ENCODE data around the gene APBA2. TPM values are rescaled to one million over a fixed set of nuclear protein-coding genes. Genes with fewer than 3 reads are reported as not detected.
A peak's percentile ranks its signal among the peaks of the same experiment; 100 is the strongest.

The APBA2 gene
- total RNA-seq, 3 donors from 2014 or later: 0.64 to 6.9 (median 5.0) TPM

GRCh38 chr15:28984421-28985315 lies 98.9 kb downstream of the APBA2 start:
- Histone ChIP-seq H3K36me3 (no peaks in the 10 kb centered on the region), H3K27me3 (no peaks in the 10 kb centered on the region), H3K4me3 (peak overlapping the region in 1 of 3 donors; percentile 5), H3K9me3 (no peaks in the 10 kb centered on the region), H3K4me1 (no peaks in the 10 kb centered on the region), H3K27ac (no peak overlapping the region)
- no peak for TF ChIP-seq POLR2A (IDR thresholded peaks at IDR 0.05)
- no peak for TF ChIP-seq POLR2AphosphoS5 (IDR thresholded peaks at IDR 0.05)
- no peak for TF ChIP-seq CTCF (IDR thresholded peaks at IDR 0.05)
- intact Hi-C loops (cut with DNase I; ENCODE audit: low total_unique reads): no loop called here
- DNase-seq (ENCODE audit: low spot score in 2 of 2): peak in 1 of 2 donors; percentile 17

- TF ChIP-seq POLR2AphosphoS5 (IDR thresholded peaks at IDR 0.05) (no peak), POLR2A (IDR thresholded peaks at IDR 0.05) (no peak), CTCF (IDR thresholded peaks at IDR 0.05) (no peak)
- H3K27me3 ChIP-seq: no peaks in the 10 kb centered on the region
- H3K27ac ChIP-seq: no peak overlapping the region
- no peaks in the 10 kb centered on the region for H3K9me3 ChIP-seq
- no peaks in the 10 kb centered on the region for H3K4me1 ChIP-seq
- DNase-seq (ENCODE audit: low spot score in 2 of 2): no peak
- H3K4me3 ChIP-seq: peak overlapping the region in 1 of 3 donors; percentile 5
- H3K36me3 ChIP-seq: no peaks in the 10 kb centered on the region
- intact Hi-C loops (cut with DNase I; ENCODE audit: low total_unique reads): no loop called here
These were observed 99.5 kb downstream of the APBA2 start for GRCh38 chr15:28985316-28985645.

- no peak for TF ChIP-seq POLR2AphosphoS5 (IDR thresholded peaks at IDR 0.05)
- TF ChIP-seq POLR2A (IDR thresholded peaks at IDR 0.05): no peak
- no peak for TF ChIP-seq CTCF (IDR thresholded peaks at IDR 0.05)
- H3K4me3 ChIP-seq: no peak overlapping the region
- intact Hi-C loops (cut with DNase I; ENCODE audit: low total_unique reads): no loop called here
- no peaks in the 10 kb centered on the region for H3K4me1 ChIP-seq
- H3K27ac ChIP-seq: no peak overlapping the region
- no peaks in the 10 kb centered on the region for H3K27me3 ChIP-seq
- no peaks in the 10 kb centered on the region for H3K9me3 ChIP-seq
- peak in 1 of 2 donors; percentile 7 for DNase-seq (ENCODE audit: low spot score in 2 of 2)
- H3K36me3 ChIP-seq: no peaks in the 10 kb centered on the region
These were observed 99.9 kb downstream of the APBA2 start for GRCh38 chr15:28985691-28986090.

GRCh38 chr15:28986108-28986507 lies 100.3 kb downstream of the APBA2 start:
- TF ChIP-seq POLR2AphosphoS5 (IDR thresholded peaks at IDR 0.05) (no peak), CTCF (IDR thresholded peaks at IDR 0.05) (no peak), POLR2A (IDR thresholded peaks at IDR 0.05) (no peak)
- intact Hi-C loops (cut with DNase I; ENCODE audit: low total_unique reads): no loop called here
- no peaks in the 10 kb centered on the region for H3K27me3 ChIP-seq
- no peaks in the 10 kb centered on the region for H3K9me3 ChIP-seq
- no peak overlapping the region for H3K4me3 ChIP-seq
- no peak overlapping the region for H3K27ac ChIP-seq
- H3K36me3 ChIP-seq: no peaks in the 10 kb centered on the region
- no peak for DNase-seq (ENCODE audit: low spot score in 2 of 2)
- no peaks in the 10 kb centered on the region for H3K4me1 ChIP-seq

- H3K4me1 ChIP-seq: no peaks in the 10 kb centered on the region
- H3K36me3 ChIP-seq: no peaks in the 10 kb centered on the region
- no peak for TF ChIP-seq POLR2A (IDR thresholded peaks at IDR 0.05)
- no peak for TF ChIP-seq CTCF (IDR thresholded peaks at IDR 0.05)
- no peak for TF ChIP-seq POLR2AphosphoS5 (IDR thresholded peaks at IDR 0.05)
These were observed 101.0 kb downstream of the APBA2 start for GRCh38 chr15:28986726-28987125.

More at GRCh38 chr15:28986726-28987125, 101.0 kb downstream of the APBA2 start:
- Histone ChIP-seq H3K27ac (no peak overlapping the region), H3K9me3 (no peaks in the 10 kb centered on the region), H3K4me3 (no peak overlapping the region), H3K27me3 (no peaks in the 10 kb centered on the region)
- intact Hi-C loops (cut with DNase I; ENCODE audit: low total_unique reads): no loop called here
- DNase-seq (ENCODE audit: low spot score in 2 of 2): no peak
